GM23338 (cell line): Measurements from ENCODE around the gene TBX18. TPM values are rescaled to one million over a fixed set of nuclear protein-coding genes. Genes with fewer than 3 reads are reported as not detected.

ENCODE experiments used
- ATAC-seq: fragments of 200-7000 bp; cut with Tn5 transposase; 3 replicates; pipeline ENCODE4 v1.9.1; 2020
- DNase-seq: peaks from one replicate; pipeline ENCODE4 v3.0.0-alpha.2; 2015; ENCODE audit warnings: low spot score
- H2AFZ ChIP-seq: fragments of 200-600 bp; sonication (generic); 2 replicates; pipeline ENCODE4 v1.8.0; 2016; ENCODE audit warnings: antibody characterized with exemption, mild to moderate bottlenecking, moderate library complexity
- H3F3A ChIP-seq: fragments of 200-600 bp; sonication (generic); replicated peaks from 2 replicates; pipeline ENCODE4 v1.8.0; 2017; ENCODE audit warnings: antibody characterized with exemption, mixed run types, low read depth
- H3K27ac ChIP-seq: fragments of 200-600 bp; sonication (generic); 2 replicates; pipeline ENCODE4 v1.6.1; 2016; ENCODE audit warnings: low read depth
- H3K27me3 ChIP-seq: fragments of 200-600 bp; sonication (generic); 2 replicates; pipeline ENCODE4 v1.8.0; 2016; ENCODE audit warnings: mild to moderate bottlenecking, mixed run types, moderate library complexity; ENCODE audit not compliant: insufficient read depth
- H3K36me3 ChIP-seq: fragments of 200-600 bp; sonication (generic); 2 replicates; pipeline ENCODE4 v1.8.0; 2016; ENCODE audit warnings: mild to moderate bottlenecking; ENCODE audit not compliant: insufficient read depth
- H3K4me1 ChIP-seq: fragments of 200-600 bp; sonication (generic); 2 replicates; pipeline ENCODE4 v1.8.0; 2016; ENCODE audit warnings: mild to moderate bottlenecking, moderate library complexity; ENCODE audit not compliant: insufficient read depth
- H3K4me2 ChIP-seq: fragments of 200-600 bp; sonication (generic); 2 replicates; pipeline ENCODE4 v1.7.1; 2017; ENCODE audit warnings: mixed run types
- H3K4me3 ChIP-seq: fragments of 200-600 bp; sonication (generic); 2 replicates; pipeline ENCODE4 v1.6.1; 2016; ENCODE audit warnings: mixed run types
- H3K79me2 ChIP-seq: fragments of 200-600 bp; sonication (generic); replicated peaks from 2 replicates; pipeline ENCODE4 v1.8.0; 2017; ENCODE audit warnings: mild to moderate bottlenecking; ENCODE audit not compliant: insufficient read depth
- H3K9me2 ChIP-seq: fragments of 200-600 bp; sonication (generic); 2 replicates; pipeline ENCODE4 v1.8.0; 2017; ENCODE audit not compliant: insufficient read depth
- H4K20me1 ChIP-seq: fragments of 200-600 bp; sonication (generic); replicated peaks from 2 replicates; pipeline ENCODE4 v1.8.0; 2017; ENCODE audit warnings: mild to moderate bottlenecking; ENCODE audit not compliant: insufficient read depth
- H3K27ac Mint-ChIP-seq: 2 replicates; pipeline ENCODE4 v1.8.0; 2020; ENCODE audit warnings: inconsistent platforms, mild to moderate bottlenecking, moderate library complexity, mixed read lengths
- H3K27me3 Mint-ChIP-seq: 3 replicates; pipeline ENCODE4 v1.8.0; 2022; ENCODE audit warnings: low read depth, mild to moderate bottlenecking, moderate library complexity, mixed read lengths, inconsistent platforms; ENCODE audit not compliant: insufficient read depth, poor library complexity
- H3K36me3 Mint-ChIP-seq: 3 replicates; pipeline ENCODE4 v1.8.0; 2021; ENCODE audit warnings: low read depth, mild to moderate bottlenecking, inconsistent platforms, moderate library complexity, mixed read lengths
- H3K4me1 Mint-ChIP-seq: 3 replicates; pipeline ENCODE4 v1.8.0; 2020; ENCODE audit warnings: mild to moderate bottlenecking, inconsistent platforms, mixed read lengths
- H3K4me3 Mint-ChIP-seq: 3 replicates; pipeline ENCODE4 v1.8.0; 2021; ENCODE audit warnings: moderate library complexity, mild to moderate bottlenecking, inconsistent platforms, mixed read lengths
- H3K9me3 Mint-ChIP-seq: 3 replicates; pipeline ENCODE4 v1.8.0; 2020; ENCODE audit warnings: moderate library complexity, mild to moderate bottlenecking, inconsistent platforms, mixed read lengths
- CREB1 ChIP-seq: fragments of 250-450 bp; sonication (Bioruptor Pico); IDR thresholded peaks from 2 replicates; pipeline ENCODE4 v1.5.0; 2020; ENCODE audit warnings: low read depth, mild to moderate bottlenecking, moderate library complexity
- EZH2 ChIP-seq: fragments of 200-600 bp; sonication (generic); IDR thresholded peaks from one replicate; pipeline ENCODE4 v1.8.0; 2017; ENCODE audit warnings: antibody characterized with exemption, mild to moderate bottlenecking, low read depth; ENCODE audit not compliant: unreplicated experiment
- EZH2phosphoT487 ChIP-seq: fragments of 200-600 bp; sonication (generic); IDR thresholded peaks from one replicate; pipeline ENCODE4 v1.8.1; 2018; ENCODE audit warnings: antibody characterized with exemption; ENCODE audit not compliant: unreplicated experiment
- JUNB ChIP-seq: IDR thresholded peaks from one replicate; pipeline ENCODE4 v1.6.1; 2016; ENCODE audit warnings: antibody characterized with exemption; ENCODE audit not compliant: unreplicated experiment
- NANOG ChIP-seq: IDR thresholded peaks from 2 replicates; pipeline ENCODE4 v1.6.1; 2016; ENCODE audit warnings: antibody characterized with exemption, borderline replicate concordance
- POLR2AphosphoS5 ChIP-seq: IDR thresholded peaks from 2 replicates; pipeline ENCODE4 v1.6.1; 2016; ENCODE audit warnings: antibody characterized with exemption, low read depth
- STAT1 ChIP-seq: IDR thresholded peaks from one replicate; pipeline ENCODE4 v1.6.1; 2016; ENCODE audit warnings: antibody characterized with exemption; ENCODE audit not compliant: unreplicated experiment
- ZNF114 ChIP-seq: fragments of 250-450 bp; sonication (Bioruptor Pico); IDR thresholded peaks from 2 replicates; pipeline ENCODE4 v1.5.0; 2020; ENCODE audit warnings: mild to moderate bottlenecking, moderate library complexity
- ZNF331 ChIP-seq: fragments of 250-450 bp; sonication (Bioruptor Pico); IDR thresholded peaks from 2 replicates; pipeline ENCODE4 v1.5.0; 2020; ENCODE audit warnings: low read depth, mild to moderate bottlenecking, moderate library complexity
- polyA plus RNA-seq: library from polyadenylated mRNA; unstranded; fragments of >200 nt; fragmentation: Nextera tagmentation; extraction: Ambion mirVana; gene quantifications from 2 replicates; pipeline ENCODE4 v1.2.1, GENCODE V29; 2016
- total RNA-seq: library from RNA; depleted of rRNA; stranded (reverse); fragments of >200 nt; shearing (Covaris generic); gene quantifications from 2 replicates; pipeline ENCODE4 v1.2.3, GENCODE V29; 2014
- TF ChIP-seq, protein P1 (sequence below): IDR thresholded peaks from 2 replicates; pipeline ENCODE4 v1.6.1; 2016; ENCODE audit warnings: antibody characterized with exemption
- TF ChIP-seq, protein P2 (sequence below), 2 experiments: fragments of 200-600 bp in 1 of 2; sonication (generic) in 1 of 2; conservative IDR thresholded peaks; 2 replicates each; pipeline versions ENCODE4 v1.5.1 to v1.6.1; 2016 to 2017; ENCODE audit warnings: antibody characterized with exemption in 2 of 2, low read depth in 2 of 2, mild to moderate bottlenecking in 2 of 2, moderate library complexity in 1 of 2
- TF ChIP-seq, protein P3 (sequence below): fragments of 250-450 bp; sonication (Bioruptor Pico); IDR thresholded peaks from 2 replicates; pipeline ENCODE4 v1.5.0; 2020; ENCODE audit warnings: mild to moderate bottlenecking, moderate library complexity
- TF ChIP-seq, protein P4 (sequence below): IDR thresholded peaks from one replicate; pipeline ENCODE4 v1.6.1; 2018; ENCODE audit warnings: antibody characterized with exemption; ENCODE audit not compliant: unreplicated experiment

Gene TBX18
- total and polyA plus RNA-seq, 2 experiments from 2014 or later = 0.03 TPM; not detected in 1

DNA sequence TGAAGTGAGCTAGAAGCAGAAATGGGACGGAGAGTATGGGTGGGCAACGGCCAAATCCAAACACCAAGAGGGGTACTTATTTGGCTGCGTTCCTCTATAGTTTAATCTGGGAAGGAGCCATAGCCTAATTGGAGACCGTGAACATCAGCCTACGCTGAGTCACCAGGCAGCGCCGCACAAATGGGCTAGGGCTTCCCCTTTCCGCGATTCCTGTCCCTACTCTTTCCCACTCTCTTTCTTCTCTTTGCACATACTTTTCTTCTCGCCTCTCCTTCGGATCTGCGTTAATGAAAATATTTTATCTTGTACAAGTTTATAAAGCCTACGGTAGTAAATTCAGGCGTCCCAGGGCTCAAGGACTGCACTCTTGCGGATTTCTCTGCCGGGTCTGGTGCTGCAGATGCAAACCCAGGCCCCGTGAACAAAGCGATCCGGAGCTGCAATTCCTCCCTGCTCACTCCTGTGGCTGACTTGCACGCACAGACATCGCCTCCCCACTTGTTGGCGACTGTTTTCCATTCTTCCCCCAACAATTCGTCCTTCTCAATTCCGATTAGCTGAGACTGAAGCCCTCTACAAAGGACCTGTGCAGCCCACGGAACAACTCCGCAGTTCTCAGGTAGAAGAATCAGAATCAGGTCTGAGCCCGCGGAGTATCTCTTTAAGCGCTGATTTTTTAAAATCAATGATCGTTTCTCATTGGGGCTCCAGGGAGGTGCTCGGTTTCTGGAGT is 4.2 kb upstream of the TBX18 start:
- Histone ChIP-seq H3K79me2 (no peaks in the 10 kb centered on the region), H3K4me2 (peak overlapping the region; percentile 80), H3K27ac (no peak overlapping the region), H3K4me3 (peak overlapping the region; percentile 49), H3F3A (peaks cover 15% of the 10 kb centered on the region), H3K9me2 (no peaks in the 10 kb centered on the region), H2AFZ (peak overlapping the region; percentile 86), H3K27me3 (peaks cover 98% of the 10 kb centered on the region), H3K4me1 (peaks cover 43% of the 10 kb centered on the region), H4K20me1 (peaks cover 36% of the 10 kb centered on the region), H3K36me3 (no peaks in the 10 kb centered on the region)
- Mint-ChIP-seq H3K4me1 (peaks cover 41% of the 10 kb centered on the region), H3K27ac (no peak overlapping the region), H3K27me3 (peaks cover 99% of the 10 kb centered on the region), H3K9me3 (peaks cover 8% of the 10 kb centered on the region), H3K4me3 (peak overlapping the region; percentile 67), H3K36me3 (no peaks in the 10 kb centered on the region; the same call in 2 of the 3 replicates)
- DNase-seq = peak; percentile 67
- TF ChIP-seq ZNF331 (CRISPR knock-in tag) (no peak), POLR2AphosphoS5 (no peak), EZH2phosphoT487 (peak; percentile 82), ZNF114 (CRISPR knock-in tag) (no peak), STAT1 (no peak), NANOG (no peak), JUNB (no peak), EZH2 (peak; percentile 89), CREB1 (CRISPR knock-in tag) (no peak)
- TF ChIP-seq, protein P1, sequence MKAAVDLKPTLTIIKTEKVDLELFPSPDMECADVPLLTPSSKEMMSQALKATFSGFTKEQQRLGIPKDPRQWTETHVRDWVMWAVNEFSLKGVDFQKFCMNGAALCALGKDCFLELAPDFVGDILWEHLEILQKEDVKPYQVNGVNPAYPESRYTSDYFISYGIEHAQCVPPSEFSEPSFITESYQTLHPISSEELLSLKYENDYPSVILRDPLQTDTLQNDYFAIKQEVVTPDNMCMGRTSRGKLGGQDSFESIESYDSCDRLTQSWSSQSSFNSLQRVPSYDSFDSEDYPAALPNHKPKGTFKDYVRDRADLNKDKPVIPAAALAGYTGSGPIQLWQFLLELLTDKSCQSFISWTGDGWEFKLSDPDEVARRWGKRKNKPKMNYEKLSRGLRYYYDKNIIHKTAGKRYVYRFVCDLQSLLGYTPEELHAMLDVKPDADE = no peak
- TF ChIP-seq, protein P2, sequence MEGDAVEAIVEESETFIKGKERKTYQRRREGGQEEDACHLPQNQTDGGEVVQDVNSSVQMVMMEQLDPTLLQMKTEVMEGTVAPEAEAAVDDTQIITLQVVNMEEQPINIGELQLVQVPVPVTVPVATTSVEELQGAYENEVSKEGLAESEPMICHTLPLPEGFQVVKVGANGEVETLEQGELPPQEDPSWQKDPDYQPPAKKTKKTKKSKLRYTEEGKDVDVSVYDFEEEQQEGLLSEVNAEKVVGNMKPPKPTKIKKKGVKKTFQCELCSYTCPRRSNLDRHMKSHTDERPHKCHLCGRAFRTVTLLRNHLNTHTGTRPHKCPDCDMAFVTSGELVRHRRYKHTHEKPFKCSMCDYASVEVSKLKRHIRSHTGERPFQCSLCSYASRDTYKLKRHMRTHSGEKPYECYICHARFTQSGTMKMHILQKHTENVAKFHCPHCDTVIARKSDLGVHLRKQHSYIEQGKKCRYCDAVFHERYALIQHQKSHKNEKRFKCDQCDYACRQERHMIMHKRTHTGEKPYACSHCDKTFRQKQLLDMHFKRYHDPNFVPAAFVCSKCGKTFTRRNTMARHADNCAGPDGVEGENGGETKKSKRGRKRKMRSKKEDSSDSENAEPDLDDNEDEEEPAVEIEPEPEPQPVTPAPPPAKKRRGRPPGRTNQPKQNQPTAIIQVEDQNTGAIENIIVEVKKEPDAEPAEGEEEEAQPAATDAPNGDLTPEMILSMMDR (conservative IDR thresholded peaks at IDR 0.05; ENCODE audit: low read depth in 2 of 2) = no peak
- TF ChIP-seq, protein P3, sequence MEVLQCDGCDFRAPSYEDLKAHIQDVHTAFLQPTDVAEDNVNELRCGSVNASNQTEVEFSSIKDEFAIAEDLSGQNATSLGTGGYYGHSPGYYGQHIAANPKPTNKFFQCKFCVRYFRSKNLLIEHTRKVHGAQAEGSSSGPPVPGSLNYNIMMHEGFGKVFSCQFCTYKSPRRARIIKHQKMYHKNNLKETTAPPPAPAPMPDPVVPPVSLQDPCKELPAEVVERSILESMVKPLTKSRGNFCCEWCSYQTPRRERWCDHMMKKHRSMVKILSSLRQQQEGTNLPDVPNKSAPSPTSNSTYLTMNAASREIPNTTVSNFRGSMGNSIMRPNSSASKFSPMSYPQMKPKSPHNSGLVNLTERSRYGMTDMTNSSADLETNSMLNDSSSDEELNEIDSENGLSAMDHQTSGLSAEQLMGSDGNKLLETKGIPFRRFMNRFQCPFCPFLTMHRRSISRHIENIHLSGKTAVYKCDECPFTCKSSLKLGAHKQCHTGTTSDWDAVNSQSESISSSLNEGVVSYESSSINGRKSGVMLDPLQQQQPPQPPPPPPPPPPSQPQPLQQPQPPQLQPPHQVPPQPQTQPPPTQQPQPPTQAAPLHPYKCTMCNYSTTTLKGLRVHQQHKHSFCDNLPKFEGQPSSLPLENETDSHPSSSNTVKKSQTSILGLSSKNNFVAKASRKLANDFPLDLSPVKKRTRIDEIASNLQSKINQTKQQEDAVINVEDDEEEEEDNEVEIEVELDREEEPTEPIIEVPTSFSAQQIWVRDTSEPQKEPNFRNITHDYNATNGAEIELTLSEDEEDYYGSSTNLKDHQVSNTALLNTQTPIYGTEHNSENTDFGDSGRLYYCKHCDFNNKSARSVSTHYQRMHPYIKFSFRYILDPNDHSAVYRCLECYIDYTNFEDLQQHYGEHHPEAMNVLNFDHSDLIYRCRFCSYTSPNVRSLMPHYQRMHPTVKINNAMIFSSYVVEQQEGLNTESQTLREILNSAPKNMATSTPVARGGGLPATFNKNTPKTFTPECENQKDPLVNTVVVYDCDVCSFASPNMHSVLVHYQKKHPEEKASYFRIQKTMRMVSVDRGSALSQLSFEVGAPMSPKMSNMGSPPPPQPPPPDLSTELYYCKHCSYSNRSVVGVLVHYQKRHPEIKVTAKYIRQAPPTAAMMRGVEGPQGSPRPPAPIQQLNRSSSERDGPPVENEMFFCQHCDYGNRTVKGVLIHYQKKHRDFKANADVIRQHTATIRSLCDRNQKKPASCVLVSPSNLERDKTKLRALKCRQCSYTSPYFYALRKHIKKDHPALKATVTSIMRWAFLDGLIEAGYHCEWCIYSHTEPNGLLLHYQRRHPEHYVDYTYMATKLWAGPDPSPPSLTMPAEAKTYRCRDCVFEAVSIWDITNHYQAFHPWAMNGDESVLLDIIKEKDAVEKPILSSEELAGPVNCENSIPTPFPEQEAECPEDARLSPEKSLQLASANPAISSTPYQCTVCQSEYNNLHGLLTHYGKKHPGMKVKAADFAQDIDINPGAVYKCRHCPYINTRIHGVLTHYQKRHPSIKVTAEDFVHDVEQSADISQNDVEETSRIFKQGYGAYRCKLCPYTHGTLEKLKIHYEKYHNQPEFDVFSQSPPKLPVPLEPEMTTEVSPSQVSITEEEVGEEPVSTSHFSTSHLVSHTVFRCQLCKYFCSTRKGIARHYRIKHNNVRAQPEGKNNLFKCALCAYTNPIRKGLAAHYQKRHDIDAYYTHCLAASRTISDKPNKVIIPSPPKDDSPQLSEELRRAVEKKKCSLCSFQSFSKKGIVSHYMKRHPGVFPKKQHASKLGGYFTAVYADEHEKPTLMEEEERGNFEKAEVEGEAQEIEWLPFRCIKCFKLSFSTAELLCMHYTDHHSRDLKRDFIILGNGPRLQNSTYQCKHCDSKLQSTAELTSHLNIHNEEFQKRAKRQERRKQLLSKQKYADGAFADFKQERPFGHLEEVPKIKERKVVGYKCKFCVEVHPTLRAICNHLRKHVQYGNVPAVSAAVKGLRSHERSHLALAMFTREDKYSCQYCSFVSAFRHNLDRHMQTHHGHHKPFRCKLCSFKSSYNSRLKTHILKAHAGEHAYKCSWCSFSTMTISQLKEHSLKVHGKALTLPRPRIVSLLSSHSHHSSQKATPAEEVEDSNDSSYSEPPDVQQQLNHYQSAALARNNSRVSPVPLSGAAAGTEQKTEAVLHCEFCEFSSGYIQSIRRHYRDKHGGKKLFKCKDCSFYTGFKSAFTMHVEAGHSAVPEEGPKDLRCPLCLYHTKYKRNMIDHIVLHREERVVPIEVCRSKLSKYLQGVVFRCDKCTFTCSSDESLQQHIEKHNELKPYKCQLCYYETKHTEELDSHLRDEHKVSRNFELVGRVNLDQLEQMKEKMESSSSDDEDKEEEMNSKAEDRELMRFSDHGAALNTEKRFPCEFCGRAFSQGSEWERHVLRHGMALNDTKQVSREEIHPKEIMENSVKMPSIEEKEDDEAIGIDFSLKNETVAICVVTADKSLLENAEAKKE (CRISPR knock-in tag) = no peak
- TF ChIP-seq, protein P4, sequence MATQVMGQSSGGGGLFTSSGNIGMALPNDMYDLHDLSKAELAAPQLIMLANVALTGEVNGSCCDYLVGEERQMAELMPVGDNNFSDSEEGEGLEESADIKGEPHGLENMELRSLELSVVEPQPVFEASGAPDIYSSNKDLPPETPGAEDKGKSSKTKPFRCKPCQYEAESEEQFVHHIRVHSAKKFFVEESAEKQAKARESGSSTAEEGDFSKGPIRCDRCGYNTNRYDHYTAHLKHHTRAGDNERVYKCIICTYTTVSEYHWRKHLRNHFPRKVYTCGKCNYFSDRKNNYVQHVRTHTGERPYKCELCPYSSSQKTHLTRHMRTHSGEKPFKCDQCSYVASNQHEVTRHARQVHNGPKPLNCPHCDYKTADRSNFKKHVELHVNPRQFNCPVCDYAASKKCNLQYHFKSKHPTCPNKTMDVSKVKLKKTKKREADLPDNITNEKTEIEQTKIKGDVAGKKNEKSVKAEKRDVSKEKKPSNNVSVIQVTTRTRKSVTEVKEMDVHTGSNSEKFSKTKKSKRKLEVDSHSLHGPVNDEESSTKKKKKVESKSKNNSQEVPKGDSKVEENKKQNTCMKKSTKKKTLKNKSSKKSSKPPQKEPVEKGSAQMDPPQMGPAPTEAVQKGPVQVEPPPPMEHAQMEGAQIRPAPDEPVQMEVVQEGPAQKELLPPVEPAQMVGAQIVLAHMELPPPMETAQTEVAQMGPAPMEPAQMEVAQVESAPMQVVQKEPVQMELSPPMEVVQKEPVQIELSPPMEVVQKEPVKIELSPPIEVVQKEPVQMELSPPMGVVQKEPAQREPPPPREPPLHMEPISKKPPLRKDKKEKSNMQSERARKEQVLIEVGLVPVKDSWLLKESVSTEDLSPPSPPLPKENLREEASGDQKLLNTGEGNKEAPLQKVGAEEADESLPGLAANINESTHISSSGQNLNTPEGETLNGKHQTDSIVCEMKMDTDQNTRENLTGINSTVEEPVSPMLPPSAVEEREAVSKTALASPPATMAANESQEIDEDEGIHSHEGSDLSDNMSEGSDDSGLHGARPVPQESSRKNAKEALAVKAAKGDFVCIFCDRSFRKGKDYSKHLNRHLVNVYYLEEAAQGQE = no peak
- ATAC-seq = peak; percentile 4; the same call in 2 of the 3 replicates
